ENCODE data around the gene MYO5B.
"Not testable (repeated sequence)": the region's sequence is repeated elsewhere in the genome, so short reads cannot be mapped to it uniquely, and the experiment has no call there.

DNA sequence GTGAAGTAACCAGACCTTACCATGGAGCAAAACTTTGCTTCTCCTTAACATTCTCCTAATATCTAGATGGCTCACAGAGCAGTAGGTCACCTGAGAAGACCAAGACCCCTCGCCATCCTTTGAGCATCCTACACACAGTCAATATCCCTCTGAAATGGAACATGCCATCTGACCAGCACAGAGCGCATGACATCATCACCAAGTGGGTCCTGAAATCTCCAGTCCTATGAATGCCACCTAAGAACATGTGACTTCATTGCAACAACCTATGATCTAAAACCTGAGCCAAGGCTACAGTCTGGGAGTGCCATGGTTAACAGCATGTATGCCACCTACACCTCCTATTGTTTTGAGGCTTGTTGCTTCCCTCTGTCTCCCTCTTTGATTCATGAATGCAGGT is 305.4 kb downstream of the MYO5B start:
- not testable (repeated sequence) for TF ChIP-seq CTCF (IDR thresholded peaks at IDR 0.05); POLR2AphosphoS5 (IDR thresholded peaks at IDR 0.05); POLR2A (IDR thresholded peaks at IDR 0.05; ENCODE audit: low read depth); EP300 (IDR thresholded peaks at IDR 0.05)

All from esophagus muscularis mucosa (tissue), 4 donors.